Measurements from ENCODE around the gene C11orf24. TPM values are rescaled to one million over a fixed set of nuclear protein-coding genes. Genes with fewer than 3 reads are reported as not detected.
A peak's percentile ranks its signal among the peaks of the same experiment; 100 is the strongest.

Gene C11orf24
- total and polyA plus RNA-seq, 9 of the 15 experiments (the other 6 are each of a cell fraction or from before 2014, with no cell fraction given), result 2.0 to 65.2 (median 32.5) TPM

DNA sequence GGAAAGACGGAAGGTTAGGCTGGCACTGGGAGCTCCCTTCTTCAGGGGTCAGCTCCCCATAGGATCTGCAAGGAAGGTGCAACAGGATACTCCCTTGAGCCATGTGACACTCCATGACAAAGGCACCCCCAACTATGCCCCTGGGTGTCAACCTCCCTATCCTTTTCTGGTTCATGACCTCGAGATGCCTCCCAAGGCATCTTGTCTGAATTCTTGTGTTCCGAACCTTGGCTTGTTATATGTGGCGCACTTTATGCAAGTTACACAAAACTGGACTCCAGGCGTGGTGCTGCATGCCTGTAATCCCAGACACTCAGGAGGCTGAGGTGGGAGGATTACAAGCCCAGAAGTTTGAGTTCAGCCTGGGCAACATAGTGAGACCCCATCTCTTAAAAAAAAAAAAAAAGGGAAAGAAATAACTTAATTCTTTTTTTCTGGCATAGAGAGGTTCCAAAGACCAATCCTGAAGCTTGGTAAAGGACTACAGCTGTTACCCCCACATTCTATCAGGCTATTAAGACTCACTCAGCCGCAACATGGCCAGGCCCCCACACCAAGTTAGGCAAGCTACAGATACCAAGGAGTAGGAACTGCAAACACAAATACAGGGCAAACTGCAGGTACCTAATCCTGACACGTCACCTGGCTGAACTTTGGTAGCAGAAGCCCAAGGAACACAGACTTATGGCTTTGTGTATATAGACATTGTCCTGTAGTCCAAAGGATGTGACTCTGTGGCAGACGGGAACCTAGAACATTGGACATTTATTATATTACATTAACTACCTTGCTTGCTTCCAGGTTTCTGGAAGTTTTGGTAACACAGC is 1.4 kb downstream of the C11orf24 start:
- peaks cover 48% of the 10 kb centered on the region for H3K79me2 ChIP-seq (ENCODE audit: control insufficient read depth, insufficient read depth, low read length)
- no TSS peak for BruUV-seq (replicated peaks)
- FAIRE-seq, result no peak
- peak in 1 of 2 experiments; percentile 43; a peak in 1 of 4 replicates for TF ChIP-seq TEAD1 (CRISPR knock-in tag; IDR thresholded peaks at IDR 0.05)
- TF ChIP-seq RCOR1 (IDR thresholded peaks at IDR 0.05; ENCODE audit: borderline replicate concordance in 1 of 2, low read depth in 2 of 2, low read length in 2 of 2), result no peak
- TF ChIP-seq, protein P1, sequence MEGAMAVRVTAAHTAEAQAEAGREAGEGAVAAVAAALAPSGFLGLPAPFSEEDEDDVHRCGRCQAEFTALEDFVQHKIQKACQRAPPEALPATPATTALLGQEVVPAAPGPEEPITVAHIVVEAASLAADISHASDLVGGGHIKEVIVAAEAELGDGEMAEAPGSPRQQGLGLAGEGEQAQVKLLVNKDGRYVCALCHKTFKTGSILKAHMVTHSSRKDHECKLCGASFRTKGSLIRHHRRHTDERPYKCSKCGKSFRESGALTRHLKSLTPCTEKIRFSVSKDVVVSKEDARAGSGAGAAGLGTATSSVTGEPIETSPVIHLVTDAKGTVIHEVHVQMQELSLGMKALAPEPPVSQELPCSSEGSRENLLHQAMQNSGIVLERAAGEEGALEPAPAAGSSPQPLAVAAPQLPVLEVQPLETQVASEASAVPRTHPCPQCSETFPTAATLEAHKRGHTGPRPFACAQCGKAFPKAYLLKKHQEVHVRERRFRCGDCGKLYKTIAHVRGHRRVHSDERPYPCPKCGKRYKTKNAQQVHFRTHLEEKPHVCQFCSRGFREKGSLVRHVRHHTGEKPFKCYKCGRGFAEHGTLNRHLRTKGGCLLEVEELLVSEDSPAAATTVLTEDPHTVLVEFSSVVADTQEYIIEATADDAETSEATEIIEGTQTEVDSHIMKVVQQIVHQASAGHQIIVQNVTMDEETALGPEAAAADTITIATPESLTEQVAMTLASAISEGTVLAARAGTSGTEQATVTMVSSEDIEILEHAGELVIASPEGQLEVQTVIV (CRISPR knock-in tag; IDR thresholded peaks at IDR 0.05; ENCODE audit: borderline replicate concordance), result no peak
- peak; percentile 96 for TF ChIP-seq ZNF121 (CRISPR knock-in tag; conservative IDR thresholded peaks at IDR 0.05)
- TF ChIP-seq NONO (IDR thresholded peaks at IDR 0.05; ENCODE audit: low read depth in 2 of 2, low read length in 1 of 2), result no peak
- no peak for TF ChIP-seq FOXM1 (IDR thresholded peaks at IDR 0.05; ENCODE audit: low read depth)
- TF ChIP-seq FOXM1 (CRISPR knock-in tag; IDR thresholded peaks at IDR 0.05; ENCODE audit: low read depth), result 0 out of 2 replicates have a peak, but pooled peaks have one; percentile 37
- no peak for TF ChIP-seq MCM3 (IDR thresholded peaks at IDR 0.05)
- TF ChIP-seq ZNF551 (CRISPR knock-in tag; IDR thresholded peaks at IDR 0.05), result no peak
- TF ChIP-seq ZFPM2 (CRISPR knock-in tag; IDR thresholded peaks at IDR 0.05), result no peak
- peak; percentile 67 for TF ChIP-seq RBM25 (IDR thresholded peaks at IDR 0.05; ENCODE audit: low read depth, low read length, severe bottlenecking)
- peak; percentile 11; the same call in 1 of the 2 replicates for TF ChIP-seq BRD4 (IDR thresholded peaks at IDR 0.05)
- no peak for TF ChIP-seq NUFIP1 (IDR thresholded peaks at IDR 0.05; ENCODE audit: partially characterized antibody)
- no peak for TF ChIP-seq HCFC1 (IDR thresholded peaks at IDR 0.05; ENCODE audit: low read depth, low read length)
- no peak for TF ChIP-seq THRAP3 (IDR thresholded peaks at IDR 0.05; ENCODE audit: borderline replicate concordance)
- no peak for TF ChIP-seq ATF7 (IDR thresholded peaks at IDR 0.05)
- TF ChIP-seq RBM34 (IDR thresholded peaks at IDR 0.05; ENCODE audit: borderline replicate concordance, insufficient read depth, low read length), result no peak
- TF ChIP-seq SMAD3 (CRISPR knock-in tag; conservative IDR thresholded peaks at IDR 0.05), result 0 out of 2 replicates have a peak, but pooled peaks have one; percentile 9
- TF ChIP-seq NFRKB (IDR thresholded peaks at IDR 0.05; ENCODE audit: low read depth), result 0 out of 2 replicates have a peak, but pooled peaks have one; percentile 1

More for the DNA sequence above, 1.4 kb downstream of the C11orf24 start:
- peak in 1 of 4 experiments; percentile 12 for DNase-seq (ENCODE audit: extremely low read depth in 1 of 4, low spot score in 3 of 4)
- 58% methylated on average over 8 of the region's 8 CpGs for WGBS (ENCODE audit: insufficient coverage, low coverage, missing lambda C conversion rate)
- H3K9me3 ChIP-seq (replicated peaks; ENCODE audit: control insufficient read depth, insufficient read depth, low read depth, low read length), result no peaks in the 10 kb centered on the region
- peak overlapping the region; percentile 90 for H3K4me3 ChIP-seq
- intact Hi-C loops (cut with micrococcal nuclease) (no loop called here), in situ Hi-C loops (cut with MboI) (no loop called here)
- H3K36me3 ChIP-seq (ENCODE audit: control insufficient read depth, insufficient read depth, low read length), result peaks cover 50% of the 10 kb centered on the region; the same call in 2 of the 3 replicates
- H3K4me2 ChIP-seq (ENCODE audit: insufficient read depth, low read length), result peak overlapping the region; percentile 92
- H3K9me1 ChIP-seq (ENCODE audit: control insufficient read depth, insufficient read depth, low read length), result peaks cover 6% of the 10 kb centered on the region
- H3K4me1 ChIP-seq (replicated peaks in 1 of 2; ENCODE audit: control insufficient read depth in 2 of 2, insufficient read depth in 2 of 2, low read length in 2 of 2), result peaks cover 22 to 42% of the 10 kb centered on the region in 2 experiments
- H4K20me1 ChIP-seq (replicated peaks; ENCODE audit: control insufficient read depth, insufficient read depth, low read length), result no peaks in the 10 kb centered on the region
- ChIA-PET CTCF (ENCODE audit: low intra/inter-chr PET ratio) (interaction anchor here (0.7 to 1.2 kb wide), 3 partner anchors 28 to 113 kb away, joined by 3 to 4 read pairs (median 3); partner anchors contain the start of gene KMT5B), POLR2A (interaction anchor here (0.6 to 4.8 kb wide), 7 partner anchors 10 to 192 kb away, joined by 3 to 25 read pairs (median 3); no protein-coding TSS in a partner anchor)
- H2AFZ ChIP-seq (ENCODE audit: low read depth, low read length), result no peak overlapping the region
- ATAC-seq, result no peak
- no peaks in the 10 kb centered on the region for H3K27me3 ChIP-seq (ENCODE audit: control insufficient read depth in 2 of 2, insufficient read depth in 2 of 2, low read length in 2 of 2)
- peak overlapping the region; percentile 97 to 98; a peak in 3 of 4 replicates for H3K9ac ChIP-seq (ENCODE audit: insufficient read depth in 1 of 2, low read depth in 2 of 2, low read length in 2 of 2)
- H3K27ac ChIP-seq (ENCODE audit: extremely low read depth, low read depth, low read length), result peak overlapping the region; percentile 97
